HEK293 (cell line): ENCODE measurements around the gene RGS8.

ENCODE experiments used
- CTCF ChIA-PET: fragments of 350-600 bp; formaldehyde crosslinking; extraction: SDS; loops from one replicate; lab custom pipeline; 2021; ENCODE audit warnings: antibody characterized with exemption; lab: Yijun Ruan, JAX
- POLR2A ChIA-PET: fragments of 300-600 bp; formaldehyde crosslinking; extraction: SDS; loops from one replicate; lab custom pipeline; 2020; ENCODE audit warnings: antibody characterized with exemption, inconsistent platforms; lab: Yijun Ruan, JAX
- H3K27ac ChIP-seq: fragments of 200-500 bp; sonication (Bioruptor generic); 2 replicates; pipeline ENCODE4 v1.5.1; 2014; ENCODE audit warnings: low read depth, low read length, control low read depth, inconsistent platforms; ENCODE audit errors: extremely low read depth
- H3K36me3 ChIP-seq, 2 experiments: fragments of 200-500 bp in 1 of 2; sonication (Bioruptor generic) in 1 of 2; 1 replicate in 1 of 2; 2 replicates in 1 of 2; pipeline ENCODE4 v1.5.1; 2014 to 2017; ENCODE audit warnings: inconsistent platforms in 2 of 2, low read length in 2 of 2; ENCODE audit not compliant: control insufficient read depth in 2 of 2, insufficient read depth in 1 of 2
- H3K4me1 ChIP-seq: fragments of 200-500 bp; sonication (Bioruptor generic); 2 replicates; pipeline ENCODE4 v1.5.1; 2014; ENCODE audit warnings: mild to moderate bottlenecking, low read length, inconsistent platforms; ENCODE audit not compliant: control insufficient read depth, insufficient read depth
- H3K4me3 ChIP-seq: 2 replicates; pipeline ENCODE4 v1.5.1; 2011; ENCODE audit warnings: low read depth, mild to moderate bottlenecking, control low read depth, low read length, moderate library complexity
- H3K9me3 ChIP-seq: fragments of 200-500 bp; sonication (Bioruptor generic); 2 replicates; pipeline ENCODE4 v1.5.1; 2014; ENCODE audit warnings: low read depth, low read length, inconsistent platforms; ENCODE audit not compliant: control insufficient read depth, insufficient read depth
- EGR2 ChIP-seq: fragments of 450-650 bp; formaldehyde crosslinking; IDR thresholded peaks from 2 replicates; pipeline ENCODE4 v1.5.1; 2016; ENCODE audit warnings: low read depth, missing biosample characterization, missing genetic modification characterization
- HOXA7 ChIP-seq: sonication (generic); formaldehyde crosslinking; IDR thresholded peaks from 2 replicates; pipeline ENCODE4 v1.8.1; 2022; ENCODE audit warnings: missing genetic modification reagents, borderline replicate concordance
- IKZF3 ChIP-seq: fragments of 450-650 bp; IDR thresholded peaks from 2 replicates; pipeline ENCODE4 v1.5.0; 2018; ENCODE audit warnings: missing biosample characterization, mild to moderate bottlenecking, missing genetic modification characterization, moderate library complexity
- KLF16 ChIP-seq: fragments of 450-650 bp; formaldehyde crosslinking; IDR thresholded peaks from 2 replicates; pipeline ENCODE4 v1.5.1; 2017; ENCODE audit warnings: missing biosample characterization, missing genetic modification characterization
- KLF9 ChIP-seq: fragments of 450-650 bp; formaldehyde crosslinking; IDR thresholded peaks from 2 replicates; pipeline ENCODE4 v1.5.1; 2016; ENCODE audit warnings: missing biosample characterization, missing genetic modification characterization, low read depth
- REPIN1 ChIP-seq: fragments of 450-650 bp; formaldehyde crosslinking; IDR thresholded peaks from 2 replicates; pipeline ENCODE4 v1.5.1; 2017; ENCODE audit warnings: missing biosample characterization, missing genetic modification characterization, low read depth
- REST ChIP-seq: fragments of 450-650 bp; formaldehyde crosslinking; IDR thresholded peaks from 2 replicates; pipeline ENCODE4 v1.5.1; 2016; ENCODE audit warnings: missing biosample characterization, missing genetic modification characterization
- SP3 ChIP-seq: fragments of 450-650 bp; formaldehyde crosslinking; IDR thresholded peaks from 2 replicates; pipeline ENCODE4 v1.5.1; 2016; ENCODE audit warnings: missing biosample characterization, missing genetic modification characterization
- YY1 ChIP-seq: fragments of 450-650 bp; formaldehyde crosslinking; IDR thresholded peaks from 2 replicates; pipeline ENCODE4 v1.5.1; 2018; ENCODE audit warnings: missing biosample characterization, missing genetic modification characterization
- ZBTB17 ChIP-seq: fragments of 450-650 bp; formaldehyde crosslinking; IDR thresholded peaks from 2 replicates; pipeline ENCODE4 v1.5.1; 2016; ENCODE audit warnings: missing biosample characterization, missing genetic modification characterization
- ZBTB8A ChIP-seq: fragments of 450-650 bp; formaldehyde crosslinking; IDR thresholded peaks from 2 replicates; pipeline ENCODE4 v1.5.1; 2016; ENCODE audit warnings: missing biosample characterization, missing genetic modification characterization
- ZNF10 ChIP-seq: fragments of 450-650 bp; formaldehyde crosslinking; IDR thresholded peaks from 2 replicates; pipeline ENCODE4 v1.5.1; 2017; ENCODE audit warnings: missing biosample characterization, missing genetic modification characterization
- ZNF140 ChIP-seq: fragments of 450-650 bp; formaldehyde crosslinking; IDR thresholded peaks from 2 replicates; pipeline ENCODE4 v1.5.1; 2016; ENCODE audit warnings: missing biosample characterization, missing genetic modification characterization
- ZNF148 ChIP-seq: fragments of 450-650 bp; formaldehyde crosslinking; IDR thresholded peaks from 2 replicates; pipeline ENCODE4 v1.5.0; 2017; ENCODE audit warnings: missing biosample characterization, missing genetic modification characterization, borderline replicate concordance
- ZNF169 ChIP-seq: fragments of 450-650 bp; formaldehyde crosslinking; IDR thresholded peaks from 2 replicates; pipeline ENCODE4 v1.5.1; 2016; ENCODE audit warnings: missing biosample characterization, missing genetic modification characterization
- ZNF202 ChIP-seq: fragments of 450-650 bp; formaldehyde crosslinking; IDR thresholded peaks from 2 replicates; pipeline ENCODE4 v1.5.1; 2016; ENCODE audit warnings: missing biosample characterization, missing genetic modification characterization, borderline replicate concordance
- ZNF324 ChIP-seq: fragments of 450-650 bp; formaldehyde crosslinking; IDR thresholded peaks from 2 replicates; pipeline ENCODE4 v1.5.1; 2016; ENCODE audit warnings: missing biosample characterization, missing genetic modification characterization
- ZNF354C ChIP-seq: fragments of 450-650 bp; formaldehyde crosslinking; IDR thresholded peaks from 2 replicates; pipeline ENCODE4 v1.5.1; 2016; ENCODE audit warnings: missing biosample characterization, missing genetic modification characterization, low read depth, borderline replicate concordance
- ZNF449 ChIP-seq: fragments of 450-650 bp; formaldehyde crosslinking; IDR thresholded peaks from 2 replicates; pipeline ENCODE4 v1.5.1; 2017; ENCODE audit warnings: missing biosample characterization, mild to moderate bottlenecking, missing genetic modification characterization, moderate library complexity
- ZNF544 ChIP-seq: fragments of 450-650 bp; formaldehyde crosslinking; IDR thresholded peaks from 2 replicates; pipeline ENCODE4 v1.5.0; 2017; ENCODE audit warnings: missing biosample characterization, missing genetic modification characterization
- ZNF555 ChIP-seq: fragments of 450-650 bp; formaldehyde crosslinking; conservative IDR thresholded peaks from 2 replicates; pipeline ENCODE4 v1.5.1; 2017; ENCODE audit warnings: missing biosample characterization, mild to moderate bottlenecking, missing genetic modification characterization, inconsistent platforms
- ZNF600 ChIP-seq: fragments of 450-650 bp; formaldehyde crosslinking; IDR thresholded peaks from 2 replicates; pipeline ENCODE4 v1.5.1; 2016; ENCODE audit warnings: missing biosample characterization, missing genetic modification characterization
- ZNF626 ChIP-seq: fragments of 450-650 bp; sonication (Bioruptor Pico); formaldehyde crosslinking; IDR thresholded peaks from 2 replicates; pipeline ENCODE4 v1.5.1; 2018; ENCODE audit warnings: missing biosample characterization, missing genetic modification characterization, inconsistent platforms

Gene RGS8

GRCh38 chr1:182685215-182685614 is 828 bp upstream of the RGS8 start:
- H3K9me3 ChIP-seq: no peaks in the 10 kb centered on the region
- TF ChIP-seq REPIN1 (no peak), ZNF10 (tag by site-specific recombination) (no peak), KLF16 (no peak), ZNF148 (tag by site-specific recombination) (no peak), ZNF555 (tag by site-specific recombination) (no peak), ZNF169 (tag by site-specific recombination) (no peak), HOXA7 (CRISPR knock-in tag) (no peak), ZNF202 (no peak), ZNF600 (tag by site-specific recombination) (no peak), ZBTB17 (no peak), ZNF140 (tag by site-specific recombination) (no peak)
- ChIA-PET POLR2A (no interaction called here), CTCF (interaction anchor here (0.7 kb wide), 1 partner anchor 28 kb away, joined by 3 read pairs; no protein-coding TSS in a partner anchor)
- H3K4me3 ChIP-seq: no peak overlapping the region
- H3K36me3 ChIP-seq: no peaks in the 10 kb centered on the region
- H3K4me1 ChIP-seq: 0 out of 2 replicates have a peak, but pooled peaks cover 3% of the 10 kb centered on the region
- no peak overlapping the region for H3K27ac ChIP-seq

GRCh38 chr1:182682898-182683501 is 1.4 kb downstream of the RGS8 start:
- 0 out of 2 replicates have a peak, but pooled peaks cover 3% of the 10 kb centered on the region for H3K4me1 ChIP-seq
- ChIA-PET POLR2A (no interaction called here), CTCF (interaction anchor here (0.7 to 1.8 kb wide), 2 partner anchors 97 to 99 kb away, joined by 4 to 6 read pairs; no protein-coding TSS in a partner anchor)
- no peak overlapping the region for H3K27ac ChIP-seq
- H3K9me3 ChIP-seq: no peaks in the 10 kb centered on the region
- no peak overlapping the region for H3K4me3 ChIP-seq
- TF ChIP-seq EGR2 (tag by site-specific recombination): no peak
- TF ChIP-seq KLF9 (tag by site-specific recombination): no peak
- TF ChIP-seq ZBTB8A: no peak
- no peak for TF ChIP-seq SP3 (tag by site-specific recombination)
- TF ChIP-seq ZNF324 (tag by site-specific recombination): no peak
- TF ChIP-seq REST: no peak
- TF ChIP-seq ZNF354C (tag by site-specific recombination): no peak
- TF ChIP-seq ZNF449 (tag by site-specific recombination): no peak
- TF ChIP-seq ZNF544 (tag by site-specific recombination): no peak
- TF ChIP-seq YY1 (tag by site-specific recombination): no peak
- TF ChIP-seq ZNF626 (tag by site-specific recombination): no peak
- TF ChIP-seq IKZF3: no peak
- H3K36me3 ChIP-seq: no peaks in the 10 kb centered on the region
